ENCODE data around the gene TIFAB. TPM values are rescaled to one million over a fixed set of nuclear protein-coding genes. Genes with fewer than 3 reads are reported as not detected.

TIFAB gene
- total RNA-seq, 4 donors from 2014 or later, result 0.16 TPM; not detected in 3

GRCh38 chr5:135433681-135434426, 18.3 kb downstream of the TIFAB start:
- no peak for DNase-seq
- intact Hi-C loops (cut with DNase I; ENCODE audit: low total_unique reads) (no loop called here), in situ Hi-C loops (cut with MboI; ENCODE audit: low pct_ligation_motif_present in 1 of 4, low pct_unique_long_range_greater_than_20kb in 1 of 4, low sequenced_read_pairs in 3 of 4) (no loop called here)
- no peak for TF ChIP-seq CTCF (IDR thresholded peaks at IDR 0.05)
- no peak for TF ChIP-seq POLR2AphosphoS5 (IDR thresholded peaks at IDR 0.05)
- TF ChIP-seq POLR2A (IDR thresholded peaks at IDR 0.05), result no peak
- no peak for TF ChIP-seq EP300 (IDR thresholded peaks at IDR 0.05; ENCODE audit: low read depth)
- Histone ChIP-seq H3K27ac (peak overlapping the region in 1 of 4 donors; percentile 17), H3K9me3 (no peaks in the 10 kb centered on the region), H3K27me3 (peaks cover 3% of the 10 kb centered on the region), H3K36me3 (no peaks in the 10 kb centered on the region), H3K4me1 (peaks cover 0 to 18% (median 3%) of the 10 kb centered on the region in 4 donors), H3K4me3 (no peak overlapping the region)
- 65% methylated on average over 3 to 12 of the region's 12 CpGs for WGBS, 2 donors (ENCODE audit: low coverage in 1 of 2)

- TF ChIP-seq POLR2AphosphoS5 (IDR thresholded peaks at IDR 0.05) (no peak), EP300 (IDR thresholded peaks at IDR 0.05; ENCODE audit: low read depth) (no peak), CTCF (IDR thresholded peaks at IDR 0.05) (no peak), POLR2A (IDR thresholded peaks at IDR 0.05) (no peak)
- Histone ChIP-seq H3K4me1 (peaks cover 0 to 8% (median 0%) of the 10 kb centered on the region in 4 donors), H3K27ac (no peak overlapping the region), H3K9me3 (peaks cover 0 to 3% of the 10 kb centered on the region in 2 donors), H3K36me3 (no peaks in the 10 kb centered on the region), H3K4me3 (no peak overlapping the region), H3K27me3 (peaks cover 3% of the 10 kb centered on the region)
- DNase-seq, result no peak
- in situ Hi-C loops (cut with MboI; ENCODE audit: low pct_ligation_motif_present in 1 of 4, low pct_unique_long_range_greater_than_20kb in 1 of 4, low sequenced_read_pairs in 3 of 4), result no loop called here
- WGBS, 2 donors (ENCODE audit: low coverage in 1 of 2), result 80 to 91% methylated on average over 2 to 4 of the region's 4 CpGs
- intact Hi-C loops (cut with DNase I; ENCODE audit: low total_unique reads), result no loop called here
Measured at GRCh38 chr5:135432113-135432512, 20.0 kb downstream of the TIFAB start.

GRCh38 chr5:135430135-135430437, 22.1 kb downstream of the TIFAB start:
- in situ Hi-C loops (cut with MboI; ENCODE audit: low pct_ligation_motif_present in 1 of 4, low pct_unique_long_range_greater_than_20kb in 1 of 4, low sequenced_read_pairs in 3 of 4), result no loop called here

More at GRCh38 chr5:135430135-135430437, 22.1 kb downstream of the TIFAB start:
- Histone ChIP-seq H3K9me3 (peaks cover 0 to 3% of the 10 kb centered on the region in 2 donors), H3K27me3 (no peaks in the 10 kb centered on the region), H3K4me1 (peaks cover 0 to 10% (median 0%) of the 10 kb centered on the region in 4 donors), H3K4me3 (no peak overlapping the region), H3K27ac (no peak overlapping the region), H3K36me3 (no peaks in the 10 kb centered on the region)
- DNase-seq, result no peak
- intact Hi-C loops (cut with DNase I; ENCODE audit: low total_unique reads), result no loop called here
- WGBS, 2 donors (ENCODE audit: low coverage in 1 of 2), result 57 to 78% methylated on average over 1 to 7 of the region's 7 CpGs
- TF ChIP-seq POLR2A (IDR thresholded peaks at IDR 0.05) (no peak), CTCF (IDR thresholded peaks at IDR 0.05) (no peak), EP300 (IDR thresholded peaks at IDR 0.05; ENCODE audit: low read depth) (no peak), POLR2AphosphoS5 (IDR thresholded peaks at IDR 0.05) (no peak)

All from transverse colon (tissue), 4 donors.